ENCODE results near the gene ZNF507.

ZNF507 gene

DNA sequence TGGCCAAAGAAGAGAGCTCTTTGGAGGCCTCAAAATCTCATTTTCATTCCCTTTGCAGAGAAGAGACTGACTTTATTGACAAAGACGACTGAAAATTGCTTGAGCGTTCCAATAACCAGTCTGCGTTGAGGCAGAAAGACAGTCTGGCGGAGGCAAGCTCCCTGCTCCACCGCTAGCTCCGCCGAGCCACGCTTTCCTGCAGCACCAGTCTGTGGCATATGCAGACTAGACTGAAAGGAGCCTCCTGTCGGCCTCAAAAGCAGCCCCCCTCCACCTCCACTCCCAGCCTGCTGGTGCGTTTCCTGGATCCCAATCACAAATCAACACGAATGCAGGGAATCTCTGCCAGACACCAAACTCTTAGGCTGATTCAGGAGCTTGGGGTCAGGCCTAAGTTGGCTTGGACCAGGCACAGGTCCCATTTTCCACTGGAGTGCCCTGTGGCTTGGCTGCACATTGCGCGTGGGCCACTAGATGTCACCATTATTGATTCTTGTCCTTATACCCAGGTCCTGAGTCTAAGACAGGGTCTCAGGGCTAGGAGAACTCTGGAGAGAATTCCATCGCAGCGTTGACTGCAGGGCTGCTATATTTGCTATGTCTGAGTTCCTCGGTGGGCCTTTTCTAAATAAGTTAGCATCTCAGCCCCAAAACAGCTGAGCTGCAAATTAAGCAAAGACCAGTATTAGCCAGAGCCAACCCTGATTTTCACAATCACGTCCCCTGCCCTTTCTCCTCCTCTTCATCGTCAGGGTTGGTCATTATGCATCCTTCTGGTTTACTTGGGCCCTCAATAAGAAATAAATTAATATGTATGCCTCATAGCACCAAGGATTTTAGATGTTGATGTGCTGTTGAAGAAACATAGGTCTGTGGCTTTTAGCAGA, 5.2 kb upstream of the ZNF507 start:
- DNase-seq, result peak; percentile 61

GRCh38 chr19:32342695-32343094, 2.7 kb upstream of the ZNF507 start:
- DNase-seq, result no peak

GRCh38 chr19:32343550-32344262, 1.7 kb upstream of the ZNF507 start:
- no peak for DNase-seq

GRCh38 chr19:32346901-32347300, 1.5 kb downstream of the ZNF507 start:
- no peak for DNase-seq

DNA sequence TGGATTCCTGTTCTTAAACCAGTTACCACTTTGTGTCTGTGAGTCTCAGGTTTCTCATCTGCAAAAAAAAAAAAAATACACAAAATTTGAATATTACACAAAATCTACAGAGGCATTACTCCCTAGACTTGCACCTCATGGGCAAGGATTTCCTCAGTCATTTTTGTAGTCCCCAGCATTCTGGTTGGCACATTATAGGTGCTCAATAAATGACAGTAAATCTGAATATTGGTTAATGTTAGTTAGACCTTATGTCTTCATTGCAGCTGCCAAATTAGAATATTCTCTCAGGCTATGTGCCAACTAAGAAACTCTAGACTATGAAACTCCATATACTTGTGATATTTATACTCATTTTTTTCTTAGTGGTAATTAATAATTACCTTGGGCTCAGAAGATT, 2.2 kb downstream of the ZNF507 start:
- no peak for DNase-seq

GRCh38 chr19:32349051-32349450, 3.6 kb downstream of the ZNF507 start:
- no peak for DNase-seq

DNA sequence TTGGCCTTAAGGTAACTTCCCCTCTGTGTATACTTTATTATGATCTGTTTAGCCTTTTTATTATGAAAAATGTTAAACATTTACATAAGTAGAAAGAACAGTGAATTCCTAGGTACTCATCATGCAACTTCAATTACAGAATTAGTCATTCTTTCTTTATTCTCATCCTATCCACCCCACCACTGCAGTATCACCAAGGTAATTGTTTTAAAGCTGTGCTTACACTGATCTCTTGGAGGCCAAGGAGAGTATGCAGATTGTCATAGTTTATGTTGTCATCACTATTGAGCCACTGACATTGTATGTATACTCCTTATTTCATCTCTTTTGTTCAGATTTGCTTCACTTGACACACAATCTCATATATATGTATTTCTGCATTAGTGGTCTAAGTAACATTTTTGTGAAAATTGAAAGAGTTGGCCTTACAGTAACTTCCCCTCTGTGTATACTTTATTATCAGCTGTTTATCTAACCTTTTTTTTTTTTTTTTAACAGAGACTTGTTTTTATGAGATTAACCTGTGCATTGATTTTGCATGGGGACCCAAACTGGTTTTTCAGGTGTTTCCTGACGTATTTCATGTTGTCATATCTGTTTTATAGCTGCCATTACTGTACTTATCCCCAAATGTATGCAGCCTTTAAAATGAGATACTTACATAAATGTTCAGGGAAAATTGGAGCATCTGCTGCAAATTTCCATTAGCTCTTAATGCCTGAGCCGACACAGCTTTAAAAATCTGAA, 4.5 kb downstream of the ZNF507 start:
- no peak for DNase-seq

GRCh38 chr19:32350471-32350865, 5.1 kb downstream of the ZNF507 start:
- no peak for DNase-seq

- no peak for DNase-seq
These were observed 5.6 kb downstream of the ZNF507 start for GRCh38 chr19:32350987-32351348.

GRCh38 chr19:32352241-32352630, 6.8 kb downstream of the ZNF507 start:
- no peak for DNase-seq

GRCh38 chr19:32354345-32354744, 8.9 kb downstream of the ZNF507 start:
- DNase-seq, result no peak

DNA sequence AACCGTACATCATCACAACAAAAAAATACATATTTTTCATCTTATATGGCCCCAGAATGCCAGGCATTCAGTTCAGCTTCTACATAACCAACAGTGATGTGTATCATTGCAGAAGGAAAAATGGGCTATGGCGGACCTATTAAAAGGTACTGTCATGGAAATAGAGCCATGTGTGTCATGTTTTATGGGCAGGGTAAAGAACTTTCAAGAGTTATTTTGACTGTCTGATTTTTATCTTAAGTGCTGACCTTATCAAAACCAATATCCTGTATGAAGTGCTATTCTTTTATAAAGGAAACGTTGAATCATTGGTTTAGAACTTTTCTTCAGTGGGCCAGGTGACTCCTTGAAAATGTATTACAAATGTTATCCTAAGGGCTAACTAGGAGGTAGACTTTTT, 9.9 kb downstream of the ZNF507 start:
- DNase-seq, result no peak

GRCh38 chr19:32357720-32358119, 12.3 kb downstream of the ZNF507 start:
- no peak for DNase-seq

DNA sequence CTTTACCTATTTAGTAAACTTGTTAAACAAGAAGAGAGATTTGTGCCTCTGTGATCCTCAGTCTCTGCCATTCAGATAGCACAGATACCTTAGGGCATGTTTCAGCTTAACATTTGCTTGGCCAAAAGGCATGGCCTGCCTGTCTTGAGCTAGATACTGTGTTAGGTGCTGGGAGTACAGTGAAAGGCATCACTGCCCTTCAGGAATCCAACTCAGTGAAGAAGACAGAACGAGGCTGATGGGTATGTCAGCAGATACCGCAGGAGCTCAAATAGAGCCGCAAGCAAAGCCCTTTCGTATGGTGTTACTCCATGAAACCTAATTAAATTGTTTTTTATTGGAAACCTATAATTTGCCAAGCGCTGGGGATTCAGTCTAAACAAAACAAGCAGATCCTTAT, 12.9 kb downstream of the ZNF507 start:
- DNase-seq, result no peak

- no peak for DNase-seq
These were observed 14.2 kb downstream of the ZNF507 start for GRCh38 chr19:32359581-32359980.

- no peak for DNase-seq
These were observed 16.3 kb downstream of the ZNF507 start for GRCh38 chr19:32361574-32362317.

DNA sequence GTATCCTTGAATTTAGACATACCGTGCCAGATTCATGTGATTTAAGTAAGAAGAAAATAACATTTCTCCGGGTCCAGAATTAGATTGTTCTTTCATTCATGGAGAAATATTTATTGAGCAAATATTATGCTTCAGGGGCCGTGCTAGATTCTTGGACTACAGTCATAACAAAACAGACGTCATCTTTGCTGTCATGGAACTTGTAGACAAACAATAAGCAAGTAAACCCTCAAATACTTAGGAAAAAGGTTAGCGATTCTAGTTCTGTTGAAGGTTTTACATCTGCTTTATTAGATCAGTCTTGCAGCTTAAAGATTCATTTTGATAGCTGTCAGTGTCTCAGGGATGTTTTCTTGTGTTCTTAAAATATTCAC, 16.9 kb downstream of the ZNF507 start:
- no peak for DNase-seq

DNA sequence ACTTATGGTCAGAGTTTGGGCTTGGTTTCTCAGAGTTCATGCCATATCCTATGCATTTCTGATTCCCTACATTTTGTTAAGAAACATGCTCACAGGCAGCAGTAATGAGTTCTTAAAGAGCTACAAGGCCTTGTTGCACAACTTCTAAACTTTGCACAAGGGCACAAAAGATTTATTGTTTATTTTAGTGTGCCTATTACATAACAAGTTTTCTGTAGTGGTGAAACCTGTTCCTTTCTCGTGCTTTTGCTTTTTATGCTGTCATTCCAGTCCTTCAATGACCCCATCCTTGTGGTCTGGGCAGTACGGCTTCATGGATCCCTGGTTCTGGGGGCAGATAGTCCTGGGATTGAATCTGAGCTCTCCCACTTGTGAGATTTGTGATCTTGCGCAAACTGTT, 17.8 kb downstream of the ZNF507 start:
- no peak for DNase-seq

DNA sequence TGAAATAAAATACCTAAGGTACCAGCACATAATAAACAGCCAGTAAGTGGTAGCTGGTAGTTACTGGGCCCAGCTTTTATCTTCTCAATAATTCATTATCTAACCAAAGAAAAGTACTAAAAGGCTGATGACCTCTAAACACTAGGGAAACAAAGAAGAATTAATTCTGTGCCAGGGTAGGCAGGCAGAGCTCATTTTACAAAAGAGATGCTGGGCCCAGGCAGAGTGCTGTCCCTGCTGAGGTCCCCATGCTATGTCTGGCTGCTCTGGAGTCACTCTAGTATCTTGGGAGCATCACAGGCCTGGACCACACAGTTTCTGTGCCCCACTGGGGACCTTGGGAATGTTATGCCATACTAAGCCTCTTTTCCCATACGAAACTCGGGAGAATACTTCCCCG, 18.2 kb downstream of the ZNF507 start:
- no peak for DNase-seq

DNA sequence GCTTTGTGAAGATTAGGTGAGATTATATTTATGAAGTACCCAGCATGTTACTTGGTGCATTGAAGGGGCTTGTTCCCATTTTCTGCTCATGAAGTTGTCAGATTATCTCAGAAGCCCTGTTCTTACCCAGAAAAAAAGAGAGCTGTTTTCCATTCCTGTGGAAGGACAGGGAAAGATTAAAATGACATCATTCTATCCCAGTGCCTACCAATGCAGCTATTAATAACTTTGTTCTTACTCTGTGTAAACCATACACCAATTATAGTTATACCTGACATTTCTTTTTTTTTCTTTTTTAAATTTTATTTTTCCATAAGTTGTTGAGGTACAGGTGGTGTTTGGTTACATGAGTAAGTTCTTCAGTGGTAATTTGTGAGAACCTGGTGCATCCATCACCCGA, 18.6 kb downstream of the ZNF507 start:
- no peak for DNase-seq

DNA sequence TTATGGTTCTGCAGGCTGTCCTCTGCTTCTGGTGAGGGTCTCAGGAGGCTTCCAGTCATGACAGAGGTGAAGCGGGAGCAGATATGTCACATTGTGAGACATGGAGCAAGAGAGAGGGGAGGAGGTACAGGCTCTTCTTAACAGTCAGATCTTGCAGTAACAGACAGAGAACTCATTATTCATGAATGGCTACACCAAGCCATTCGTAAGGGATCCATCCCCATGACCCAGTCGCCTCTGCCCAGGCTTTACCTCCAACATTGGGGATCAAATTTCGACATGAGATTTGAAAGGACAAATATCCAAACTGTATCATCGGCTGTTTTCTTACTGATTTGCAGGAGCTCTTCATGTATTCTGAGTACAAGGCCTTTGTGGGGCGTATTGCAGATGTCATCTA, 21.7 kb downstream of the ZNF507 start:
- DNase-seq, result no peak

DNA sequence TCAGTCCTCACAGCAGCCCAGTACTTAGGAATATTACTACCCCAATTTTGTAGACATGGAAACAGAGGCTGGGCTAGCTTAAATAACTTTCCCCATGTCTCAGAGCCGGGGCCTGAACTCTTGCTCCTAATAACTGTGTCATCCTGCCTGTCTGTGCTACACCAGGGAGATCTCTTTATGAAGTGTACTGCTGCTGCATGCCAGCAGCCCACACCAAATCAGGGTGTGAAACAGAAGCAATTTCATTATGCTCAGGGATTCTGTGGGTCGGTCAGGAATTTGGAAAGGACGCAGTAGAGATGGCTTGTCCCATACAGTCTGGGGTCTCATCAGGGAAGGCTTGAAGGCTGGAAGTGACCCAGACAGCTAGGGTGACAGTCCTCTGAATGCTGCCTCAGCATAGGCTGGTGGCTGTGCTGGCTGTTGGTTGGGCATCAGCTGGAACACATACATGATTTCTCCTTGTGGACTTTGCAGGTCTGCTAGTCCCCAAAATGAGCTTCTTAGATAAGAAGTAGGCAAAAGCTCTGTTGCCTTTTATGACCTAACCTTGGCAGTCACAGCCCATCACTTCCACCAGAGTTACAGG, 22.6 kb downstream of the ZNF507 start:
- no peak for DNase-seq

DNA sequence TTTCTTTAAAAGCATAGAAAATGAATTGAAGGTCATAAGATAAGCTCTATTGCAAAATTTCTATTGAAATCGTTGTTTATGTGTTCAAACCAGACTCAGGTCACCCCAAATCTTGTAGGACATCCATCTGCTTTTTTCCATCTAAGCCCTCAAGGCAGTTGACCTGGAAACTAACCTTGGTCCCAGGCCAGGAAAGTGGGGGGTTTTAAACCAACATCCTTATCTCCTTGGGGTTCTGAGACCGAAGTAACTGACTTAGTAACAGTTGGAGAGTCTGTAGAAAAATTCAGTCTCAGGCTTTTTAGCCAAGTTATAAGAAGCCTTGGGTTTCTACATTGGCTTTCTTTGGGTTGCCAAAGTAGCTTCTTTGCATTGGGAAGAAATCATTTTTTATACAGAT, 23.4 kb downstream of the ZNF507 start:
- DNase-seq, result no peak

Data from CD4-positive, alpha-beta T cell treated with Interleukin-17A for 4 hours (primary cell).